PC-9 (cell line): ENCODE results near the gene LYRM2. TPM values are rescaled to one million over a fixed set of nuclear protein-coding genes. Genes with fewer than 3 reads are reported as not detected.

Source experiments
- BruUV-seq: library from RNA; stranded (reverse); fragments of 400-500 nt; replicated peaks from 2 replicates; lab custom pipeline; 2021; lab: Mats Ljungman, UMichigan
- CTCF ChIA-PET: fragments of 300-600 bp; sonication (Branson Sonifier 250); formaldehyde crosslinking; loops from one replicate; lab custom pipeline; 2022; ENCODE audit warnings: antibody characterized with exemption; lab: Charles Lee
- POLR2A ChIA-PET: fragments of 300-600 bp; sonication (Branson Sonifier 250); formaldehyde crosslinking; loops from one replicate; lab custom pipeline; 2022; ENCODE audit warnings: antibody characterized with exemption; ENCODE audit not compliant: unreplicated experiment; lab: Charles Lee
- DNase-seq, 2 experiments: peaks; one replicate each; pipeline versions ENCODE4 v3.0.0 to v3.0.0-alpha.2; 2015 to 2022; ENCODE audit warnings: mixed read lengths in 1 of 2
- H2AFZ ChIP-seq: fragments of 200-600 bp; sonication (generic); 2 replicates; pipeline ENCODE4 v1.8.1; 2017; ENCODE audit warnings: antibody characterized with exemption
- H3F3A ChIP-seq: fragments of 200-600 bp; sonication (generic); 2 replicates; pipeline ENCODE4 v1.8.1; 2017; ENCODE audit warnings: antibody characterized with exemption, mild to moderate bottlenecking, low read depth; ENCODE audit not compliant: insufficient read depth
- H3K27ac ChIP-seq: fragments of 200-600 bp; sonication (generic); 2 replicates; pipeline ENCODE4 v1.6.1; 2016; ENCODE audit warnings: mixed run types
- H3K27me3 ChIP-seq: fragments of 200-600 bp; sonication (generic); 2 replicates; pipeline ENCODE4 v1.6.1; 2016; ENCODE audit warnings: low read depth, mixed run types; ENCODE audit not compliant: insufficient read depth
- H3K36me3 ChIP-seq: fragments of 200-600 bp; sonication (generic); 2 replicates; pipeline ENCODE4 v1.6.1; 2016; ENCODE audit warnings: low read depth, mixed run types
- H3K4me1 ChIP-seq: fragments of 200-600 bp; sonication (generic); replicated peaks from 2 replicates; pipeline ENCODE4 v1.6.1; 2016; ENCODE audit warnings: mixed run types; ENCODE audit not compliant: insufficient read depth
- H3K4me2 ChIP-seq: fragments of 200-600 bp; sonication (generic); 2 replicates; pipeline ENCODE4 v1.6.1; 2017; ENCODE audit warnings: mixed run types
- H3K4me3 ChIP-seq: fragments of 200-600 bp; sonication (generic); 2 replicates; pipeline ENCODE4 v1.6.1; 2016; ENCODE audit warnings: mixed run types
- H3K79me2 ChIP-seq: fragments of 200-600 bp; sonication (generic); 2 replicates; pipeline ENCODE4 v1.6.1; 2017; ENCODE audit warnings: low read depth, mixed run types
- H3K9me2 ChIP-seq: fragments of 200-600 bp; sonication (generic); 2 replicates; pipeline ENCODE4 v1.8.1; 2017; ENCODE audit warnings: mild to moderate bottlenecking; ENCODE audit not compliant: insufficient read depth
- H3K9me3 ChIP-seq: fragments of 200-600 bp; sonication (generic); 2 replicates; pipeline ENCODE4 v1.8.1; 2016; ENCODE audit warnings: low read depth; ENCODE audit not compliant: insufficient read depth
- H4K20me1 ChIP-seq: fragments of 200-600 bp; sonication (generic); 2 replicates; pipeline ENCODE4 v1.8.1; 2017; ENCODE audit not compliant: insufficient read depth
- EZH2 ChIP-seq: fragments of 200-600 bp; sonication (generic); IDR thresholded peaks from 2 replicates; pipeline ENCODE4 v1.8.0; 2017; ENCODE audit warnings: antibody characterized with exemption, low read depth
- intact Hi-C: fragments of 100-400 bp; cut with micrococcal nuclease; formaldehyde crosslinking; loops from one replicate; pipeline ENCODE4 v1.10.0; 2022; ENCODE audit not compliant: unreplicated experiment
- total RNA-seq: library from RNA; stranded (reverse); gene quantifications from 2 replicates; pipeline ENCODE4 v1.2.3, GENCODE V29; 2021
- TF ChIP-seq, protein P1 (sequence below): fragments of 200-600 bp; sonication (generic); conservative IDR thresholded peaks from 2 replicates; pipeline ENCODE4 v1.6.1; 2017; ENCODE audit warnings: mixed run types, antibody characterized with exemption, mild to moderate bottlenecking, moderate library complexity

Gene LYRM2
- total RNA-seq, 1 experiment from 2014 or later: 24.2 TPM

GRCh38 chr6:89542866-89543265, 95.7 kb downstream of the LYRM2 start:
- Histone ChIP-seq H3K27me3 (no peaks in the 10 kb centered on the region), H3K9me3 (no peaks in the 10 kb centered on the region), H3K4me3 (no peak overlapping the region), H3K79me2 (no peaks in the 10 kb centered on the region), H3K36me3 (no peaks in the 10 kb centered on the region), H4K20me1 (no peaks in the 10 kb centered on the region), H3K4me2 (no peak overlapping the region), H2AFZ (no peak overlapping the region), H3F3A (no peaks in the 10 kb centered on the region), H3K9me2 (no peaks in the 10 kb centered on the region), H3K4me1 (no peaks in the 10 kb centered on the region), H3K27ac (no peak overlapping the region)
- intact Hi-C loops: no loop called here
- BruUV-seq: no TSS peak
- ChIA-PET POLR2A (no interaction called here), CTCF (no interaction called here)
- DNase-seq: no peak
- TF ChIP-seq, protein P1, sequence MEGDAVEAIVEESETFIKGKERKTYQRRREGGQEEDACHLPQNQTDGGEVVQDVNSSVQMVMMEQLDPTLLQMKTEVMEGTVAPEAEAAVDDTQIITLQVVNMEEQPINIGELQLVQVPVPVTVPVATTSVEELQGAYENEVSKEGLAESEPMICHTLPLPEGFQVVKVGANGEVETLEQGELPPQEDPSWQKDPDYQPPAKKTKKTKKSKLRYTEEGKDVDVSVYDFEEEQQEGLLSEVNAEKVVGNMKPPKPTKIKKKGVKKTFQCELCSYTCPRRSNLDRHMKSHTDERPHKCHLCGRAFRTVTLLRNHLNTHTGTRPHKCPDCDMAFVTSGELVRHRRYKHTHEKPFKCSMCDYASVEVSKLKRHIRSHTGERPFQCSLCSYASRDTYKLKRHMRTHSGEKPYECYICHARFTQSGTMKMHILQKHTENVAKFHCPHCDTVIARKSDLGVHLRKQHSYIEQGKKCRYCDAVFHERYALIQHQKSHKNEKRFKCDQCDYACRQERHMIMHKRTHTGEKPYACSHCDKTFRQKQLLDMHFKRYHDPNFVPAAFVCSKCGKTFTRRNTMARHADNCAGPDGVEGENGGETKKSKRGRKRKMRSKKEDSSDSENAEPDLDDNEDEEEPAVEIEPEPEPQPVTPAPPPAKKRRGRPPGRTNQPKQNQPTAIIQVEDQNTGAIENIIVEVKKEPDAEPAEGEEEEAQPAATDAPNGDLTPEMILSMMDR: no peak
- TF ChIP-seq EZH2: no peak

- Histone ChIP-seq H3K36me3 (no peaks in the 10 kb centered on the region), H3K9me2 (no peaks in the 10 kb centered on the region), H3K27ac (no peak overlapping the region), H4K20me1 (no peaks in the 10 kb centered on the region), H3K4me1 (no peaks in the 10 kb centered on the region), H3K4me2 (no peak overlapping the region), H3K4me3 (no peak overlapping the region), H3K9me3 (no peaks in the 10 kb centered on the region), H3K27me3 (no peaks in the 10 kb centered on the region), H2AFZ (no peak overlapping the region), H3K79me2 (no peaks in the 10 kb centered on the region), H3F3A (no peaks in the 10 kb centered on the region)
- intact Hi-C loops: no loop called here
- no peak for TF ChIP-seq EZH2
- TF ChIP-seq, protein P1: no peak
- POLR2A ChIA-PET: no interaction called here
- no peak for DNase-seq
- BruUV-seq: no TSS peak
- CTCF ChIA-PET: no interaction called here
These were observed 96.3 kb downstream of the LYRM2 start for GRCh38 chr6:89542081-89542857.

- no peaks in the 10 kb centered on the region for H3K27me3 ChIP-seq
- DNase-seq: no peak
- TF ChIP-seq, protein P1: no peak
- TF ChIP-seq EZH2: no peak
- no peaks in the 10 kb centered on the region for H3F3A ChIP-seq
- H4K20me1 ChIP-seq: no peaks in the 10 kb centered on the region
- H3K4me1 ChIP-seq: no peaks in the 10 kb centered on the region
- no peak overlapping the region for H3K4me2 ChIP-seq
- no peaks in the 10 kb centered on the region for H3K36me3 ChIP-seq
- no peaks in the 10 kb centered on the region for H3K79me2 ChIP-seq
- ChIA-PET POLR2A (no interaction called here), CTCF (no interaction called here)
- no peak overlapping the region for H3K27ac ChIP-seq
- intact Hi-C loops: no loop called here
- no peaks in the 10 kb centered on the region for H3K9me2 ChIP-seq
- no peak overlapping the region for H2AFZ ChIP-seq
- H3K4me3 ChIP-seq: no peak overlapping the region
- H3K9me3 ChIP-seq: no peaks in the 10 kb centered on the region
- no TSS peak for BruUV-seq
These were observed 98.8 kb downstream of the LYRM2 start for GRCh38 chr6:89539779-89540178.
